IMR-90 (cell line): ENCODE measurements around the gene MIEN1. TPM values are rescaled to one million over a fixed set of nuclear protein-coding genes. Genes with fewer than 3 reads are reported as not detected.
A peak's percentile ranks its signal among the peaks of the same experiment; 100 is the strongest.

Experiments
- ATAC-seq: fragments of 200-7000 bp; cut with Tn5 transposase; 2 replicates; pipeline ENCODE4 v1.9.1; 2020; ENCODE audit warnings: low read depth, mild to moderate bottlenecking, moderate library complexity
- BruUV-seq: library from RNA; stranded (reverse); fragments of 400-500 nt; replicated peaks from 2 replicates; lab custom pipeline; 2021; lab: Mats Ljungman, UMichigan
- CTCF ChIA-PET: fragments of 300-600 bp; formaldehyde crosslinking; extraction: SDS; loops from one replicate; lab custom pipeline; 2021; ENCODE audit warnings: antibody characterized with exemption; lab: Yijun Ruan, JAX
- POLR2A ChIA-PET: fragments of 300-600 bp; sonication (Branson Sonifier 250); formaldehyde crosslinking; loops from one replicate; lab custom pipeline; 2022; ENCODE audit warnings: antibody characterized with exemption; ENCODE audit not compliant: unreplicated experiment; lab: Charles Lee
- DNase-seq: peaks from one replicate; pipeline ENCODE4 v3.0.0; 2013
- H2AFZ ChIP-seq: replicated peaks from 2 replicates; pipeline ENCODE3; 2013; ENCODE audit warnings: low read length, mild to moderate bottlenecking; ENCODE audit not compliant: poor library complexity
- H2AK5ac ChIP-seq: 2 replicates; pipeline ENCODE4 v1.6.1; 2013; ENCODE audit warnings: low read depth, low read length, inconsistent platforms
- H2AK9ac ChIP-seq: replicated peaks from 2 replicates; pipeline ENCODE3; 2013; ENCODE audit warnings: mild to moderate bottlenecking, low read depth, low read length, moderate library complexity; ENCODE audit not compliant: poor library complexity
- H2BK120ac ChIP-seq: 2 replicates; pipeline ENCODE4 v1.6.1; 2013; ENCODE audit warnings: low read depth, low read length, inconsistent platforms
- H2BK15ac ChIP-seq: 3 replicates; pipeline ENCODE4 v1.6.1; 2013; ENCODE audit warnings: low read depth, low read length, inconsistent platforms
- H2BK20ac ChIP-seq: 2 replicates; pipeline ENCODE4 v1.6.1; 2013; ENCODE audit warnings: low read depth, mild to moderate bottlenecking, inconsistent platforms, low read length, moderate library complexity
- H2BK5ac ChIP-seq: 2 replicates; pipeline ENCODE4 v1.6.1; 2013; ENCODE audit warnings: mild to moderate bottlenecking, low read depth, low read length, inconsistent platforms; ENCODE audit not compliant: poor library complexity, severe bottlenecking
- H3K14ac ChIP-seq: replicated peaks from 2 replicates; pipeline ENCODE4 v1.6.1; 2013; ENCODE audit warnings: low read depth, low read length, inconsistent platforms
- H3K18ac ChIP-seq: 2 replicates; pipeline ENCODE4 v1.6.1; 2013; ENCODE audit warnings: low read depth, low read length, control low read depth
- H3K23ac ChIP-seq: 2 replicates; pipeline ENCODE4 v1.6.1; 2013; ENCODE audit warnings: low read depth, low read length, inconsistent platforms
- H3K27ac ChIP-seq: 2 replicates; pipeline ENCODE4 v1.5.1; 2013; ENCODE audit warnings: mild to moderate bottlenecking, control low read depth, low read length; ENCODE audit not compliant: insufficient read depth
- H3K27me3 ChIP-seq: 2 replicates; pipeline ENCODE4 v1.6.1; 2013; ENCODE audit warnings: low read length; ENCODE audit not compliant: control insufficient read depth, insufficient read depth
- H3K36me3 ChIP-seq: 2 replicates; pipeline ENCODE4 v1.6.1; 2013; ENCODE audit warnings: low read length, mixed read lengths; ENCODE audit not compliant: control insufficient read depth, insufficient read depth
- H3K4ac ChIP-seq: 2 replicates; pipeline ENCODE4 v1.6.1; 2013; ENCODE audit warnings: low read depth, low read length, inconsistent platforms
- H3K4me1 ChIP-seq: 2 replicates; pipeline ENCODE4 v1.6.1; 2013; ENCODE audit warnings: low read length, mixed read lengths; ENCODE audit not compliant: control insufficient read depth, insufficient read depth
- H3K4me2 ChIP-seq: 2 replicates; pipeline ENCODE4 v1.6.1; 2013; ENCODE audit warnings: low read depth, mild to moderate bottlenecking, control low read depth, low read length, moderate library complexity
- H3K4me3 ChIP-seq: 2 replicates; pipeline ENCODE4 v1.5.1; 2013; ENCODE audit warnings: low read depth, mild to moderate bottlenecking, control low read depth, low read length, moderate library complexity; ENCODE audit not compliant: insufficient read depth
- H3K56ac ChIP-seq: 2 replicates; pipeline ENCODE4 v1.6.1; 2013; ENCODE audit warnings: low read length, inconsistent platforms; ENCODE audit not compliant: insufficient read depth; ENCODE audit errors: extremely low read depth
- H3K79me1 ChIP-seq, 2 experiments: 2 replicates each; pipeline ENCODE4 v1.6.1; 2013; ENCODE audit warnings: low read length in 2 of 2, inconsistent platforms in 1 of 2, low read depth in 1 of 2
- H3K9ac ChIP-seq: 2 replicates; pipeline ENCODE4 v1.6.1; 2013; ENCODE audit warnings: low read depth, low read length, control low read depth
- H3K9me1 ChIP-seq: 2 replicates; pipeline ENCODE4 v1.6.1; 2013; ENCODE audit warnings: low read length, inconsistent platforms; ENCODE audit not compliant: insufficient read depth
- H3K9me3 ChIP-seq: 2 replicates; pipeline ENCODE4 v1.6.1; 2013; ENCODE audit warnings: low read length; ENCODE audit not compliant: control insufficient read depth, insufficient read depth
- H4K20me1 ChIP-seq: 2 replicates; pipeline ENCODE4 v1.6.1; 2013; ENCODE audit warnings: low read length, inconsistent platforms; ENCODE audit not compliant: insufficient read depth
- H4K5ac ChIP-seq: 2 replicates; pipeline ENCODE4 v1.6.1; 2013; ENCODE audit warnings: mild to moderate bottlenecking, low read depth, low read length, control low read depth
- H4K8ac ChIP-seq, 2 experiments: 2 replicates each; pipeline ENCODE4 v1.6.1; 2013; ENCODE audit warnings: low read depth in 2 of 2, low read length in 2 of 2, control low read depth in 1 of 2, inconsistent platforms in 1 of 2
- H4K91ac ChIP-seq: 2 replicates; pipeline ENCODE4 v1.6.1; 2013; ENCODE audit warnings: low read depth, low read length, inconsistent platforms; ENCODE audit not compliant: insufficient read depth
- CTCF ChIP-seq: conservative IDR thresholded peaks from 2 replicates; pipeline ENCODE4 v1.5.1; 2012; ENCODE audit warnings: mild to moderate bottlenecking, low read depth, low read length, improper control_type of control experiment
- ELK1 ChIP-seq: fragments of 150-350 bp; IDR thresholded peaks from 2 replicates; pipeline ENCODE4 v1.6.1; 2016; ENCODE audit warnings: low read depth, mild to moderate bottlenecking, low read length, moderate library complexity, borderline replicate concordance
- FOS ChIP-seq: fragments of 150-350 bp; IDR thresholded peaks from 2 replicates; pipeline ENCODE4 v1.6.1; 2016; ENCODE audit warnings: low read depth, low read length
- MAFK ChIP-seq: IDR thresholded peaks from 2 replicates; pipeline ENCODE4 v1.6.1; 2012; ENCODE audit warnings: low read depth, low read length, improper control_type of control experiment
- MAZ ChIP-seq: IDR thresholded peaks from 2 replicates; pipeline ENCODE4 v1.6.1; 2012; ENCODE audit warnings: low read depth, mild to moderate bottlenecking, low read length, improper control_type of control experiment, moderate library complexity, borderline replicate concordance
- POLR2A ChIP-seq: IDR thresholded peaks from 2 replicates; pipeline ENCODE4 v1.6.1; 2012; ENCODE audit warnings: mild to moderate bottlenecking, low read depth, low read length
- WGBS, 2 experiments: methylation state at CpG; one replicate each; pipeline versions ENCODE4 v1.1.5 to v1.1.7; 2013; ENCODE audit warnings: missing lambda C conversion rate in 2 of 2; ENCODE audit not compliant: insufficient read length in 1 of 2; ENCODE audit errors: extremely low coverage in 2 of 2; 5-methylcytosine and 5-hydroxymethylcytosine counted together
- dilution Hi-C: fragments of 300-500 bp; cut with HindIII; formaldehyde crosslinking; loops from one replicate; pipeline ENCODE4 v1.14.3; 2018; ENCODE audit warnings: low sequenced_read_pairs; ENCODE audit not compliant: unreplicated experiment
- in situ Hi-C: fragments of 300-500 bp; cut with MboI; formaldehyde crosslinking; loops from 3 replicates; pipeline ENCODE4 v1.14.3; 2019; ENCODE audit warnings: low sequenced_read_pairs, inconsistent platforms, mixed read lengths
- intact Hi-C: fragments of 100-400 bp; cut with micrococcal nuclease; formaldehyde crosslinking; loops from 2 replicates; pipeline ENCODE4 v1.10.0; 2022
- polyA plus RNA-seq, 3 experiments: library from polyadenylated mRNA; depleted of rRNA; stranded (reverse); fragments of >200 nt; gene quantifications; 2 replicates each; pipeline ENCODE4 v1.2.3, GENCODE V29; 2012; ENCODE audit warnings: low replicate concordance in 1 of 3
- total RNA-seq: library from RNA; depleted of rRNA; stranded (reverse); fragments of >200 nt; gene quantifications from 2 replicates; pipeline ENCODE4 v1.2.3, GENCODE V29; 2012

Gene MIEN1
- total and polyA plus RNA-seq, 2 of the 4 experiments (the other 2 are of a cell fraction): 20.3 to 75.6 TPM

GRCh38 chr17:39701784-39702422 is 28.4 kb downstream of the MIEN1 start:
- DNase-seq: no peak
- Histone ChIP-seq H2BK15ac (no peak overlapping the region), H3K23ac (peak overlapping the region; percentile 39), H3K18ac (no peak overlapping the region), H3K4ac (peak overlapping the region; percentile 38; the same call in 1 of the 2 replicates), H2AK9ac (peak overlapping the region; percentile 65), H4K91ac (no peak overlapping the region), H2AFZ (peak overlapping the region; percentile 73), H2BK20ac (no peak overlapping the region), H3K9ac (no peak overlapping the region), H3K79me1 (peaks cover 0 to 69% of the 10 kb centered on the region in 2 experiments; a peak in 3 of 4 replicates), H3K9me3 (no peaks in the 10 kb centered on the region), H2BK120ac (no peak overlapping the region), H3K56ac (no peak overlapping the region), H4K8ac (no peak overlapping the region), H4K5ac (no peak overlapping the region), H3K36me3 (peaks cover under 1% of the 10 kb centered on the region; the same call in 1 of the 2 replicates), H2AK5ac (peak overlapping the region; percentile 61), H3K4me1 (peaks cover 21% of the 10 kb centered on the region), H3K27ac (no peak overlapping the region), H2BK5ac (no peak overlapping the region), H3K9me1 (peaks cover 20% of the 10 kb centered on the region), H3K27me3 (no peaks in the 10 kb centered on the region), H3K4me3 (no peak overlapping the region), H4K20me1 (peaks cover 54% of the 10 kb centered on the region), H3K4me2 (peak overlapping the region; percentile 99; the same call in 1 of the 2 replicates), H3K14ac (peak overlapping the region; percentile 28; the same call in 1 of the 2 replicates)
- dilution Hi-C loops: no loop called here
- POLR2A ChIA-PET: no interaction called here
- no TSS peak for BruUV-seq
- in situ Hi-C loops: no loop called here
- CTCF ChIA-PET: no interaction called here
- ATAC-seq: no peak
- TF ChIP-seq FOS (no peak), ELK1 (no peak), MAFK (no peak), POLR2A (no peak), CTCF (no peak), MAZ (no peak)
- intact Hi-C loops: no loop called here
- WGBS, 2 experiments: no CpG with 5 or more reads among the region's 4 CpGs
